Ovary (tissue), 9 donors: ENCODE data around the gene NKIRAS2. TPM values are rescaled to one million over a fixed set of nuclear protein-coding genes. Genes with fewer than 3 reads are reported as not detected.

Experiments
- DNase-seq, 5 donors: peaks; one replicate each; pipeline ENCODE4 v3.0.0-alpha.2; 2019 to 2020
- H3K27ac ChIP-seq, 2 donors: fragments of 200-600 bp; one replicate each; pipeline versions ENCODE4 v1.5.1 to v1.8.0; 2019 to 2022
- H3K27me3 ChIP-seq: fragments of 200-600 bp; one replicate; pipeline ENCODE4 v1.8.0; 2022
- H3K36me3 ChIP-seq: fragments of 200-600 bp; sonication (generic); one replicate; pipeline ENCODE4 v1.5.1; 2019
- H3K4me1 ChIP-seq: one replicate; pipeline ENCODE4 v1.8.1; 2013; ENCODE audit warnings: mild to moderate bottlenecking, moderate library complexity; ENCODE audit not compliant: insufficient read depth
- H3K4me3 ChIP-seq: fragments of 200-600 bp; sonication (generic); one replicate; pipeline ENCODE4 v1.5.1; 2017
- H3K9me3 ChIP-seq, 2 donors: fragments of 200-600 bp in 1 of 2; sonication (generic) in 1 of 2; one replicate each; pipeline versions ENCODE4 v1.5.1 to v1.8.1; 2013 to 2019; ENCODE audit warnings: mild to moderate bottlenecking in 1 of 2, moderate library complexity in 1 of 2
- CTCF ChIP-seq, 3 donors: fragments of 450-650 bp in 2 of 3; fragments of 200-600 bp in 1 of 3; IDR thresholded peaks; one replicate each; pipeline versions ENCODE4 v1.5.1 to v1.8.0; 2016 to 2022; ENCODE audit warnings: antibody characterized with exemption in 3 of 3, mild to moderate bottlenecking in 1 of 3
- EP300 ChIP-seq: sonication (generic); formaldehyde crosslinking; IDR thresholded peaks from one replicate; pipeline ENCODE4 v1.6.1; 2017; ENCODE audit warnings: antibody characterized with exemption
- POLR2A ChIP-seq: fragments of 450-650 bp; IDR thresholded peaks from one replicate; pipeline ENCODE4 v1.6.1; 2017; ENCODE audit warnings: antibody characterized with exemption, mild to moderate bottlenecking, moderate library complexity
- WGBS, 3 donors: extraction: QIAGEN DNeasy Blood & Tissue Kit in 1 of 3; methylation state at CpG; one replicate each; pipeline versions ENCODE4 v1.1.5 to v1.1.7; 2013 to 2017; 5-methylcytosine and 5-hydroxymethylcytosine counted together
- intact Hi-C, 4 donors: fragments of 100-400 bp; cut with DNase I; formaldehyde crosslinking; loops; one replicate each; pipeline versions ENCODE4 v1.11.0 to v1.15.1; 2022 to 2023
- polyA plus RNA-seq, 2 donors: library from polyadenylated mRNA; stranded (reverse); fragments of 200-250 nt in 1 of 2; fragments of 350-450 nt in 1 of 2; fragmentation: Illumina TruSeq in 1 of 2; extraction: RNeasy Lipid Tissue Mini Kit (QIAGEN cat#74804) in 1 of 2; gene quantifications; one replicate each; pipeline ENCODE4 v1.2.3, GENCODE V29; 2013 to 2014
- total RNA-seq, 7 donors: library from RNA; depleted of rRNA in 2 of 7; stranded (reverse); fragments of >200 nt in 2 of 7; fragmentation: NEBNext Ultra II Directional in 3 of 7; extraction: Animal tissue kit (Norgen Biotek cat#: 25700) in 3 of 7; gene quantifications; one replicate each; pipeline versions ENCODE4 v1.1.0 to v1.2.4, GENCODE V29; 2016 to 2023
- donor health status: DM: no; HTN: no; CAD: no; lungs with moderate emphysema.
- donor health status: DM: no; HTN: no; CAD: no.
- donor health status: Bipolar disorder and iron deficiency.
- donor health status: DM: yes; HTN: yes; CAD: no.
- donor health status: DM: no; HTN: no; CAD: no.
- donor health status: DM: yes; HTN: yes; CAD: no.

NKIRAS2 gene
- total and polyA plus RNA-seq, 9 donors, result 11.8 to 27.6 (median 23.9) TPM

- H3K27me3 ChIP-seq, result no peaks in the 10 kb centered on the region
- no peak overlapping the region for H3K27ac ChIP-seq
- no peaks in the 10 kb centered on the region for H3K36me3 ChIP-seq
- WGBS, 3 donors, result 89 to 93% (median 90%) methylated on average over 2 of the region's 2 CpGs
- no peaks in the 10 kb centered on the region for H3K9me3 ChIP-seq
- DNase-seq, result no peak
- intact Hi-C loops, result no loop called here
- H3K4me1 ChIP-seq, result no peaks in the 10 kb centered on the region
- no peak for TF ChIP-seq EP300
- no peak for TF ChIP-seq POLR2A
- TF ChIP-seq CTCF (IDR thresholded peaks at IDR 0.05), result no peak
- H3K4me3 ChIP-seq, result no peak overlapping the region
Observed at GRCh38 chr17:41988418-41988817, 31.5 kb upstream of the NKIRAS2 start.

GRCh38 chr17:41989702-41990419 lies 30.0 kb upstream of the NKIRAS2 start:
- 80 to 97% (median 83%) methylated on average over 5 of the region's 5 CpGs for WGBS, 3 donors
- Histone ChIP-seq H3K27me3 (no peaks in the 10 kb centered on the region), H3K4me3 (no peak overlapping the region), H3K36me3 (no peaks in the 10 kb centered on the region), H3K9me3 (no peaks in the 10 kb centered on the region), H3K4me1 (no peaks in the 10 kb centered on the region), H3K27ac (no peak overlapping the region)
- intact Hi-C loops, result no loop called here
- TF ChIP-seq EP300 (no peak), CTCF (IDR thresholded peaks at IDR 0.05) (no peak), POLR2A (no peak)
- no peak for DNase-seq

- Histone ChIP-seq H3K9me3 (no peaks in the 10 kb centered on the region), H3K36me3 (no peaks in the 10 kb centered on the region), H3K27me3 (no peaks in the 10 kb centered on the region), H3K4me1 (no peaks in the 10 kb centered on the region), H3K27ac (no peak overlapping the region), H3K4me3 (no peak overlapping the region)
- no peak for TF ChIP-seq CTCF (IDR thresholded peaks at IDR 0.05)
- DNase-seq, result no peak
- intact Hi-C loops, result no loop called here
- 68 to 72% (median 70%) methylated on average over 3 of the region's 3 CpGs for WGBS, 3 donors
Observed at GRCh38 chr17:41992576-41992975, 27.3 kb upstream of the NKIRAS2 start.

DNA sequence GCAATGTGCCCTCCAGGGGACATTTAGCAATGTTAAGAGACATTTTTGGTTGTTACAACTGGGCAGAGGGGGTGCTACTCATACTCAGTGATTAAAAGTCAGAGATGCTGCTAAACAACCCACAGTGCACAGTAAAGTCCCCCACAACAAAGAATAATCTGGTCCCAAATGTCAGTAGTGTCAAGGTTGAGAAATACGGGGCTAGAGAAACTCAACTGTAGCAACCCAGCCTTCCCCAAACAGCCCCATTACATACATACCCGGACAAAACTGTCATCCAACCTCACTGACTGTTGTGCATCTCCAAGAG lies 23.1 kb upstream of the NKIRAS2 start:
- DNase-seq, result no peak
- Histone ChIP-seq H3K9me3 (no peaks in the 10 kb centered on the region), H3K4me3 (no peak overlapping the region), H3K27me3 (no peaks in the 10 kb centered on the region), H3K4me1 (no peaks in the 10 kb centered on the region), H3K27ac (no peak overlapping the region), H3K36me3 (no peaks in the 10 kb centered on the region)
- WGBS, 3 donors, result 83 to 95% (median 85%) methylated on average over 2 of the region's 2 CpGs
- intact Hi-C loops, result no loop called here
- TF ChIP-seq EP300 (no peak), POLR2A (no peak), CTCF (IDR thresholded peaks at IDR 0.05) (no peak)
